ENCODE data around the gene PDX1.

Gene PDX1

GRCh38 chr13:27918918-27919658 lies 712 bp upstream of the PDX1 start:
- Histone ChIP-seq H3K4me3 (replicated peaks; ENCODE audit: insufficient read depth, low read length) (no peak overlapping the region), H3K27ac (replicated peaks) (no peak overlapping the region), H3K27me3 (ENCODE audit: insufficient read depth, poor library complexity, severe bottlenecking) (peaks cover 94% of the 10 kb centered on the region)
- TF ChIP-seq POLR2AphosphoS5 (IDR thresholded peaks at IDR 0.05; ENCODE audit: low read depth) (no peak), GABPA (IDR thresholded peaks at IDR 0.05; ENCODE audit: low read depth) (no peak), CTCF (IDR thresholded peaks at IDR 0.05; ENCODE audit: insufficient read depth, low read length) (no peak), REST (IDR thresholded peaks at IDR 0.05; ENCODE audit: insufficient replicate concordance, low read depth) (no peak), SPI1 (IDR thresholded peaks at IDR 0.05; ENCODE audit: borderline replicate concordance, low read depth) (no peak)
- no peak for DNase-seq (ENCODE audit: low read depth in 1 of 2, low spot score in 1 of 2)

- TF ChIP-seq GABPA (IDR thresholded peaks at IDR 0.05; ENCODE audit: low read depth), result no peak
- no peak for TF ChIP-seq CTCF (IDR thresholded peaks at IDR 0.05; ENCODE audit: insufficient read depth, low read length)
- TF ChIP-seq REST (IDR thresholded peaks at IDR 0.05; ENCODE audit: insufficient replicate concordance, low read depth), result no peak
- no peak for TF ChIP-seq POLR2AphosphoS5 (IDR thresholded peaks at IDR 0.05; ENCODE audit: low read depth)
- no peak for TF ChIP-seq SPI1 (IDR thresholded peaks at IDR 0.05; ENCODE audit: borderline replicate concordance, low read depth)
- Histone ChIP-seq H3K27me3 (ENCODE audit: insufficient read depth, poor library complexity, severe bottlenecking) (peaks cover 92% of the 10 kb centered on the region), H3K27ac (replicated peaks) (no peak overlapping the region), H3K4me3 (replicated peaks; ENCODE audit: insufficient read depth, low read length) (no peak overlapping the region)
- no peak for DNase-seq (ENCODE audit: low read depth in 1 of 2, low spot score in 1 of 2)
Measured at GRCh38 chr13:27919659-27919933, 204 bp upstream of the PDX1 start.

GRCh38 chr13:27920677-27921420 lies 1.0 kb downstream of the PDX1 start:
- Histone ChIP-seq H3K27ac (replicated peaks) (no peak overlapping the region), H3K4me3 (replicated peaks; ENCODE audit: insufficient read depth, low read length) (peak overlapping the region; percentile 43), H3K27me3 (ENCODE audit: insufficient read depth, poor library complexity, severe bottlenecking) (peaks cover 96% of the 10 kb centered on the region)
- peak in 1 of 2 experiments; percentile 16 for DNase-seq (ENCODE audit: low read depth in 1 of 2, low spot score in 1 of 2)
- TF ChIP-seq POLR2AphosphoS5 (IDR thresholded peaks at IDR 0.05; ENCODE audit: low read depth) (no peak), GABPA (IDR thresholded peaks at IDR 0.05; ENCODE audit: low read depth) (no peak), SPI1 (IDR thresholded peaks at IDR 0.05; ENCODE audit: borderline replicate concordance, low read depth) (no peak), REST (IDR thresholded peaks at IDR 0.05; ENCODE audit: insufficient replicate concordance, low read depth) (no peak), CTCF (IDR thresholded peaks at IDR 0.05; ENCODE audit: insufficient read depth, low read length) (no peak)

All from HL-60 (cell line).